CD4-positive, alpha-beta T cell treated with Interleukin-6 at 100 ng/mL for 8 hours (primary cell): ENCODE measurements around the gene ESYT2.
"Not testable (repeated sequence)": the region's sequence is repeated elsewhere in the genome, so short reads cannot be mapped to it uniquely, and the experiment has no call there.

Source experiments
- DNase-seq: peaks from one replicate; pipeline ENCODE4 v3.0.0-alpha.2; 2020; ENCODE audit warnings: mixed read lengths, low spot score

ESYT2 gene, protein sequence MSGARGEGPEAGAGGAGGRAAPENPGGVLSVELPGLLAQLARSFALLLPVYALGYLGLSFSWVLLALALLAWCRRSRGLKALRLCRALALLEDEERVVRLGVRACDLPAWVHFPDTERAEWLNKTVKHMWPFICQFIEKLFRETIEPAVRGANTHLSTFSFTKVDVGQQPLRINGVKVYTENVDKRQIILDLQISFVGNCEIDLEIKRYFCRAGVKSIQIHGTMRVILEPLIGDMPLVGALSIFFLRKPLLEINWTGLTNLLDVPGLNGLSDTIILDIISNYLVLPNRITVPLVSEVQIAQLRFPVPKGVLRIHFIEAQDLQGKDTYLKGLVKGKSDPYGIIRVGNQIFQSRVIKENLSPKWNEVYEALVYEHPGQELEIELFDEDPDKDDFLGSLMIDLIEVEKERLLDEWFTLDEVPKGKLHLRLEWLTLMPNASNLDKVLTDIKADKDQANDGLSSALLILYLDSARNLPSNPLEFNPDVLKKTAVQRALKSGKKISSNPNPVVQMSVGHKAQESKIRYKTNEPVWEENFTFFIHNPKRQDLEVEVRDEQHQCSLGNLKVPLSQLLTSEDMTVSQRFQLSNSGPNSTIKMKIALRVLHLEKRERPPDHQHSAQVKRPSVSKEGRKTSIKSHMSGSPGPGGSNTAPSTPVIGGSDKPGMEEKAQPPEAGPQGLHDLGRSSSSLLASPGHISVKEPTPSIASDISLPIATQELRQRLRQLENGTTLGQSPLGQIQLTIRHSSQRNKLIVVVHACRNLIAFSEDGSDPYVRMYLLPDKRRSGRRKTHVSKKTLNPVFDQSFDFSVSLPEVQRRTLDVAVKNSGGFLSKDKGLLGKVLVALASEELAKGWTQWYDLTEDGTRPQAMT

DNA sequence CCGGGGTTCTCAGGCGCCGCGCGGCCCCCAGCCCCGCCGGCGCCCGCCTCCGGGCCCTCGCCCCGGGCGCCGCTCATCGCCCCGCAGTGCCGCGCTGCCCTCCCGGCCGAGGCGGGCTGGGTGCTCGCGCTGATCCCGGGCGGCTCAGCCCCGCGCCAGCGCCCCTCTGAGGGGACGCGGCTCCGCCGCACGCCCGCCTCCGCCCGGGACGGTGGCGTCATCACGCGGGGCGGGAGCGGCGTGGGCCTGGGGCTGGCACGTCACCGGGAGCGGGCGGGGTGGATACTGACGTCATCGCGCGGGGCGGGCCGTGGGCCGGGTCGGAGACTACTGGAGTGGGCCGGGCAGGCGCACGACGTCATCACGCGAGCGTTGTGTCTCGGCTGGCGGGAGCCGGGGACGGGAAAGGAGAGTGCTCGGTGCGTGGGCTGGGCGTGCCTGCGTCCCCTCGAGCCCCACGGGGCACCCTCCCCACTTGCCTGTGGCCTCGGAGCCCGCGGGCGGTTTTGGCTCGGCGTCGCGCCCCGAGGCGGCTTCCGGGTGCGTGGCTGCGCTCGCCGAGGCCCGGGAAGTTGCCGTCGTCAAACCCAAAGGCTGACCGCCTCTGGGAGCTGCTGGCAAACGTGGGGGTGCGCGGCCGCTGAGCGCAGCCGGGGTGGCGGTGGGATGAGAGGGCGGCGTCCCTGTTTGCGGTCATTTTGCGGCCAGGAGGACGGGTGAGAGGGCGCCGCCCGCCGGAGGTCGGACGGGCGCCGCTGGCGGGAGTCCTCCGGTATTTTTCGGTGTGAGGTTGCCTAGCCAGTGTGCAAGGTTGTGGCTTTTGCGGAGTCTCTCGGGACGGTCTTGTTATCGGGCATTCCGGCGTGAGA lies at the start of gene ESYT2:
Gene ESYT2 (minus strand): TSS at position 168 of the 869 bp plus-strand sequence. CDS start 91 bp downstream, at position 77.
- DNase-seq, result peak; percentile 98

DNA sequence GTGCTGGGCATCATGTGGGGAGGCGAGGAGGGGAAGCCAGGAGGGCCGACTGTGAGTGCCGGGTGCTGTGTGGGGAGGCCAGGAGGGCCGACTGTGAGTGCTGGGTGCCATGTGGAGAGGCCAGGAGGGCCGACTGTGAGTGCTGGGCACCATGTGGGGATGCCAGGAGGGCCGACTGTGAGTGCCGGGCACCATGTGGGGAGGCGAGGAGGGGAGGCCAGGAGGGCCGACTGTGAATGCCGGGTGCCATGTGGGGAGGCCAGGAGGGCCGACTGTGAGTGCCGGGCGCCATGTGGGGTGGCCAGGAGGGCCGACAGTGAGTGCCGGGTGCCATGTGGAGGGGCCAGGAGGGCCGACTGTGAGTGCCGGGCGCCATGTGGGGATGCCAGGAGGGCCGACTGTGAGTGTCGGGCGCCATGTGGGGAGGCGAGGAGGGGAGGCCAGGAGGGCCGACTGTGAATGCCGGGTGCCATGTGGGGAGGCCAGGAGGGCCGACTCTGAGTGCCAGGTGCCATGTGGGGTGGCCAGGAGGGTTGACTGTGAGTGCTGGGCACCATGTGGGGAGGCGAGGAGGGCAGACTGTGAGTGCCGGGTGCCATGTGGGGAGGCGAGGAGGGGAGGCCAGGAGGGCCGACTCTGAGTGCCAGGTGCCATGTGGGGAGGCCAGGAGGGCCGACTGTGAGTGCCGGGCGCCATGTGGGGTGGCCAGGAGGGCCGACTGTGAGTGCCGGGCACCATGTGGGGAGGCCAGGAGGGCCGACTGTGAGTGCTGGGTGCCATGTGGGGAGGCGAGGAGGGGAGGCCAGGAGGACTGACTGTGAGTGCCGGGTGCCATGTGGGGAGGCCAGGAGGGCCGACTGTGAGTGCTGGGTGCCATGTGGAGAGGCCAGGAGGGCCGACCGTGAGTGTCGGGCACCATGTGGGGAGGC lies 49.1 kb upstream of the ESYT2 start:
- DNase-seq, result not testable (repeated sequence)

DNA sequence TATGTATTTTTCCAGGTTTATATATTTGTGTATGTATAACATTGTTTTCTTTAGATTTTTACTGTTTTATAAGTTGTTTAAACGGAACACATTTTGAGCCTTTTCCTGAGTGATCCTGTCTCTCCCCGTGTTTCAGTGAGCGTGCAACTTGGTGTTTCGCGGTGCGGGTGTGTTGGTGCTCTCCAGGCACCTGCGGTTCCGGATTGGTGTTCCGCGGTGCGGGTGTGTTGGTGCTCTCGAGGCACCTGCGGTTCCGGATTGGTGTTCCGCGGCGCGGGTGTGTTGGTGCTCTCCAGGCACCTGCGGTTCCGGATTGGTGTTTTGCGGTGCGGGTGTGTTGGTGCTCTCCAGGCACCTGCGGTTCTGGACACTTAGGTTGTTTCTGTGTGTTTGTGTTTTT lies 47.7 kb upstream of the ESYT2 start:
- no peak for DNase-seq

DNA sequence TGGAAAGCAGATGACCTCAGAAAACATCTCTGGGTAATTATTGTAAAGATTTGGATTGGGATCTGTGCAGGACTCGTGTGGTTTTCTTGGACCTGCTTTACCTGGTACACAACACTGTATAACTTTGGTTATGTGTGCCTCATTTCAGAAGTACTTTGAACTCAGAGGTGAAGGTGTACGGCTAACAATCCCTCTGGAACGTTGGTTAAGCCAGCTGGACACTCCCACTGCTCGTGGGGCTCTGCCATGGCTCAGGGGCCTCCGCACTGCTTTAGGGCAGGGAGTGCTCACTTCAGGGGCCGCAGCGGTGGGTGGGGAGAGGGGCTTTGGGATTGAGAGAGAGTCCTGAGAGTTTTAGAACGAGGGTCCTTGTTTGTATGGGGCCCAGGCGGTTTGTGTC lies 40.6 kb upstream of the ESYT2 start:
- no peak for DNase-seq

DNA sequence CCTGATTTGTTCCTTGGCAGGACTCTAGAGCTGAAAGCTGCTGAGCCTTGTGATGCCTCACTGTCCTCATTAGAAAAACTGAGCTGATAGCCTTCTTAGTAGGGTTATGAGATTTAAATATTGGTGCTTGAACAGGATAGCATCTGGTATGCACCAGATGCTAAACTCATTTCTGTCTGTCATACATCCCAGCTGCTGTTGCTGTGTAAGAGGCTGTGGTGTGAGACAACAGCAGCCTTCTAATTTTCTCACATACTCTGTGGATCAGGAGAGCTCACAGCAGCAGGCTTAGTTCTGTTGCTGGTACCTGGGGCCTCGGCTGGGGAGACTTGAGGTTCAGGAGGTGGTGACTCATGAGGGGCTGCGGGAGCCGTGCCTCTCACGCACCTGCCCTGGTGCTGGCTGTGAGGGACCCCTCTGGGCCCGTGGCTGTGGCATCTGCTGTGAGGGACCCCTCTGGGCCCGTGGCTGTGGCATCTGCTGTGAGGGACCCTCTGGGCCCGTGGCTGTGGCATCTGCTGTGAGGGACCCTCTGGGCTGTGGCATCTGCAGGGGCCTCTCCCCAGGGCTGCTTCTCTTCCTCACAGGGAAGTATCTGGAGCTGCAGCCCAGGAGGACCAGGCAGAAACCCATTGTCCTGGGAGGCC lies 39.6 kb upstream of the ESYT2 start:
- DNase-seq, result no peak

DNA sequence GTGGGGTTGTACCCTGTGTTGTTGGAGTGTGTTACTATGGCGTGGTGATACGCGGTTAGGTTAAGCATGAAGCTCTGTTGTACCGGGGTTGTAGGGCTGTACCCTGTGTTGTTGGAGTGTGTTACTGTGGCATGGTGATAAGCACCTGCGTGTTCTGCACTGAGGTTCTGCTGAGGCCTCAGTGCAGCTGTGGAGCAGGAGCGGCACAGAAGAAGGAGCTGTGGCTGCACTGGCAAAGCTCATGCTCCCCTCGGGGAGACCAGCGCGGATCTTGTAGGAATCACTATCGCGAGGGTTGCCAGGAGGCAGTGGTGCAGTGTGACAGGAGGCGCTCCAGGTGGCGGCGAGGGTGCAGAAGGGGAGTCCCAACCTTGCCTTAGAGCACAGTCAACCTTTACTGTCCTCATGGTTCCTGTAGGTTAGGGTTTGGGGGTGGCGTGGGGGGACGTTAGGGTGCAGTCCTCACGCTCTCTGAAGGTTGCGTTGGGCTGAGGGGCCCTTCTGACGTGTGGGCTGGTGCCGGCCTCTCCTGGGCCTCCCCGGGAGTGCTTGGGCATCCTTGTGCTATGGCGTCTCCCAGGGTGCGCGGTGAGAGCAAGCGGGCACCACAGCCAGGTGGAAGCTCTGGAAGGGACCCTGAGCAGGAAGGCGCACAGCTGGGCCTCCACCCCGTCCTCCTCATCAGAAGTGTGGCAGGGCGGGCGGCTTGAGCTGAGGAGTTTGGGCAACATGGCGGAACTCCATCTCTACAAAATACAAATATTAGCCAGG lies 38.1 kb upstream of the ESYT2 start:
- no peak for DNase-seq

DNA sequence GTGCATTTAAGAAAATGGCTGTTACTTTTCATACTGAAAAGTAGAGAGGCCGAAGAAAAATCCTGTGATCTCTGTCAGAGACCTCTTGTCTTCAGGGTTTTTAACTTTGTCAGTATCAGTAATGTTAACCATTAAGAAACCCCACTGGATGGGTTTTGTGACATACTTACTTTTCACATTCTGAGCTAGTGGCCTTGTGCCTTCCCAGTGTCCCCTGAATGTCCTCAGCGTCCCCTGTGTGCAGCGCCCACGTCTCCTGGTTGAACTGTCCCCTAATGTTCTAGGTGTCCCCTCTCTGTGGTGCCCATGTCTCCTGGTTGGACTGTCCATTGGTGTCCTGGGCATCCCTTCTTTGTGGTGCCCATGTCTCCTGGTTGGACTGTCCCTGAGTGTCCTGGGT lies 36.7 kb upstream of the ESYT2 start:
- DNase-seq, result no peak

DNA sequence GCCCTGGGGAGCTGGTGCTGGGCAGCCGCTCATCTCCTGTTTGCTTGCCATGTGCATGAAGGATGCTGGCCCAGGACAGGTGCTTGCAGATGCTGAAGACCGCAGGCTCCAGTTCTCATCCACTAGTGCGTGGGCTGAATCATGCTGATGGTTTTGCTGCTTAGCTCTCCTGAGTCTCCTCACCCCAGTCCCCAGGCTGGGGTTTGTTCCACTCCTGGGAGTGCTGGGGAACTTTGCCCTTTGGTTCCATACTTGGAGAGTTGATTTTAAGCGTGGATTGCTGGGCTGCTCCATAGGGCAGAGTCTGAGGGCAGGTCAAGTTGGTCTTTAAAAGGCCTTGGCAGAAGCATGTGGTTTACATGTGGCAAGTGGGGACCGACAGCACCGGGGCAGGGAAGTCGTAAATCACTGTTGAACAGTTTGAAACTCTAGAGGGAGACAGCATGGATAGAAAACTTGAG lies 36.2 kb upstream of the ESYT2 start:
- no peak for DNase-seq

DNA sequence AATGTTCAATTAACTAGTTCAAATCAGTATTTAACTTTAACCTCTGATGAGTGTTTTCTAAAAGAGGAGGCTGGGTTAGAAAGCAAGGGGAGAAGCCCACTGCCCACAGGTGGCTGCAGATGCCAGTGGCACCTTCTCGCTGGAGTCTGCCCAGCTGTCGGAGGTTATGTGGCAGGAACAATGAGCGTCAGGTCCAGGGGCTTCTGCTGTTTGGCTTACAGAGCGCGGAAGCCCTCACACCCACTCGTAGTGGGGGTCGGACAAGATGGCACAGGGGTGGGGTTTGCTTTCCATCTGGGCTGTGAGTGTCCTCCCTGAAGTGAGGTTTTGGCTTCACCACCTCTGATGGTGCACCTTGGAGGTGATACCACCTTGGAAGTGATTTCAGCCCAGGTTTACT lies 35.5 kb upstream of the ESYT2 start:
- DNase-seq, result no peak

DNA sequence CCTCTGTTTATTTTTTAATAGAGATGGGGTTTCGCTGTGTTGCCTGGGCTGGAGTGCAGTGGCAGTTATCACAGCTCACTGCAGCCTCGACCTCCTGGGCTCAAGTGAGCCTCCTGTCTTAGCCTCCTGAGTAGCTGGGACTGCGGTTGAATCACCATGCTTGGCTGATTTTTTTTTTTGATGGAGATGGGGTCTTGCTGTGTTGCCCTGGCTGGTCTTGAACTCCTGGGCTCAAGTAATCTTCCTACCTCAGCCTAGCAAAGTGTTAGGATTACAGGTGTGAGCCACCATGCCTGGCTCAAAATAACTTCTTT lies 35.2 kb upstream of the ESYT2 start:
- no peak for DNase-seq

DNA sequence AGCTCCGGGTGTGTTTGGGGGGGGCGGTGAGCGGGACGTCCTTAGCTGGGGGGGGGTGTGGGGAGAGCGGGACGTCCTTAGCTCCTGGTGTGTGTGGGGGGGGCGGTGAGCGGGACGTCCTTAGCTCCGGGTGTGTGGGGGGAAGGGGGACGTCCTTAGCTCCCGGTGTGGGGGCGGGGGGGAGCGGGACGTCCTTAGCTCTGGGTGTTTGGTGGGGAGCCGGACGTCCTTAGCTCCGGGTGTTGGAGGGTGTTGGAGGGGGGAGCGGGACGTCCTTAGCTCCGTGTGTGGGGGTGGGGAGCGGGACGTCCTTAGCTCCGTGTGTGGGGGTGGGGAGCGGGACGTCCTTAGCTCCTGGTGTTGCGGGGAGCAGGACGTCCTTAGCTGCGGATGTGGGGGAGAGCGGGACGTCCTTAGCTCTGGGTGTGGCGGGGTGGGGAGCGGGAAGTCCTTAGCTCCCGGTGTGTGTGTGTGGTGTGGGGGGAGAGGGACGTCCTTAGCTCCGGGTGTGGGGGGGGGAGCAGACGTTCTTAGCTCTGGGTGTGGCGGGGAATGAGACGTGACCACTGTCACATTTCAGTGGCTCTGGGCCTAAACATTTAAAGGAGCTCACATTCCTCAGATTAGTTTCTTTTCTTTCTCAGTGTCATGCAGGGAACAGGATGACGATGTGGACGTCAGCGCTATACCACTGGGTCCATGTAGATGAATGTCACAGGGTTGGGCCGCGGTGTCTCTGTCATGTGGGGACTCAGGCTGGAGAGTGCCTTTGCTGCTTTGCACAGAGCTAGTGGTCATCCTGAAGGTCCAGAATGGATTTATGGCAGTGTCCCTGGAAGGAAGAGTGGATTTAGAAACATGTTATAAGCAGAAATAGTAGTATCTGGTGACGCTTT lies 34.5 kb upstream of the ESYT2 start:
- DNase-seq, result no peak

DNA sequence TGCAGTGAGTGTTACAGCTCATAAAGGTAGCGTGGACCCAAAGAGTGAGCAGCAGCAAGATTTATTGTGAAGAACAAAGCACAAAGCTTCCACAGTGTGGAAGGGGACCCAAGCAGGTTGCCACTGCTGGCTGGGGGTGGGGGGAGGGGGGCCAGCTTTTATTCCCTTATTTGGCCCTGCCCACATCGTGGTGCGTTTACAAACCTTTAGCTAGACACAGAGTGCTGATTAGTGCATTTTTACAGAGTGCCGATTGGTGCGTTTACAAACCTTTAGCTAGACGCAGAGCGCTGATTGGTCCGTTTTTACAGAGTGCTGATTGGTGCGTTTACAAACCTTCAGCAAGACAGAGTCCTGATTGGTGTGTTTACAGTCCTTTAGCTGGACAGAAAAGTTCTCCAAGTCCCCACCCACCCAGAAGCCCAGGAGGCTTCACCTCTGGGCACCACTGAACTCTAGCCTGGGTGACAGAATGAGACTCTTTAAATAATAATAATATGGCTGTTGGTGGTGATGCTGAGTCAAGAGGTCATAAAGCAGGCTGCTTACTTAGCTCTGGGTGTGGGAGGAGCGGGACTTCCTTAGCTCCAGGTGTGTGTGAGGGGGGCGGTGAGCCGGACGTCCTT lies 33.8 kb upstream of the ESYT2 start:
- DNase-seq, result not testable (repeated sequence)

DNA sequence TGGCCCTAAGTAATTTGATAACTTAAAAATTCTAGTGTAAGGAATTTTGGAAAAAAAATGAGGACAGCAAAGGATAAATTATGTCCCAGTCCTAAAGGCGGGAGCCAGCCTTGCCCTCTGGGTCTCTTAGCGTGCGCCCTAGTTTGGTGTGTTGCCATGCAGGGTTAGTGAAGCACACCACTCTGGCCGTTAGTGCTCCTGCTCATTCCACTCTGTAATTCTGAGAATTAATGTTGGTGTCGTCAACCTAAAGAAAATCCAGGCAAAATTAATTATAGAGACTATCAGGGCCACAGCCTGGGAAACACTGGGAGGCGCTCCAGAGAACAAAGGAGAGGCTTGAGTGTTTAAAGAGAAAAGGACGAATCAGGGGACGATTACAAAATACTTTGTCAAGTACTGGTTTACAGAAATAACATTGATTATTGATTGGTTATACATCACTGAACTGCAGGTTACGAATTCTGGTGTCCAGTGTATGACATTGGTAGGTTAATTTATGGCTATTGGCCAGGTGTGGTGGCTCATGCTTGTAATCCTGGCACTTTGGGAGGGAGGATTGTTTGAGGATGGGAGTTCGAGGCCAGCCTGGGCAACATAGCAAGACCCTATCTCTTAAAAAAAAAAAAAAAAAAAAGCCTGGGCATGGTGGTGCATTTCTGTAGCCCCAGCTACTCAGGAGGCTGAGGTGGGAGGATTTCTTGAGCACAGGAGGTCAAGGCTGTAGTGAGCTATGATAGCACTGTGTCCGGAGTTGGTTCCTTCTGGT lies 32.8 kb upstream of the ESYT2 start:
- no peak for DNase-seq

DNA sequence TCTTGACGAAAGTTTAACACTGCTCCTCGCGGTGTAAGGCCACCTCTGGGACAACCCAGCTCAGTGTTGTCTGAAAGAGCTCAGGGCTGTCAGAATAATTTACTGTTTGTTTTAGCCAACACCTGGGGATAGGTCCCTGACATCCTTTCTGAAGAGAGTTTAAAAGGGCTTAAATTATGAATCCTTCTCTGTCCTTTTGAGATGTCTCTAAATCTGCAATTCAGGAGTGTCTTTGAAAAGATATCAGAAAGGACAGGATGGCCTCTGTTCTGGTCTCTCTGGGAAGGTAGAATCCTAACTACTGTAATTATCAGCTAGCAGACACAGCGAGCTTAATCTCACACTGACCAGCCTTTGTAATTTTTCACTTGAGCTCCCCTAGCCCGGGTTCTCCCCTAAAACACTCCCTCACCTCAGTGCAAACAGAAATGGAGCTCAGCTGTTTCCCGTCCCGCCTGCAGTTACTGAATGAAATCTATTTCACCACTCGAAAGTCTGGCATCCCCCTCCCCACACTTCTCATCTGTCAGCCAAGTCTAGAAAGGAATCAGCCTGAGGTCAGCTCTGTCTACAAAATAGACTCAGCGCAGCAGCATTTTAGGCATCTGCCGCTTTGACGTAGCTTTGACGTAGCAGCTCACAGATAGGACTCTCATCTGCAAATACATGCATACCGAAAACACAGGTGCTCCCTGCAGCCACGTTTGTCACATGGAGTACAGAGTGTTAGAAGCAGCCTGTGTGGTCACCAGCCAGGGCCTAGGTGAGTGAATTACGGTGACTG lies 31.9 kb upstream of the ESYT2 start:
- no peak for DNase-seq

DNA sequence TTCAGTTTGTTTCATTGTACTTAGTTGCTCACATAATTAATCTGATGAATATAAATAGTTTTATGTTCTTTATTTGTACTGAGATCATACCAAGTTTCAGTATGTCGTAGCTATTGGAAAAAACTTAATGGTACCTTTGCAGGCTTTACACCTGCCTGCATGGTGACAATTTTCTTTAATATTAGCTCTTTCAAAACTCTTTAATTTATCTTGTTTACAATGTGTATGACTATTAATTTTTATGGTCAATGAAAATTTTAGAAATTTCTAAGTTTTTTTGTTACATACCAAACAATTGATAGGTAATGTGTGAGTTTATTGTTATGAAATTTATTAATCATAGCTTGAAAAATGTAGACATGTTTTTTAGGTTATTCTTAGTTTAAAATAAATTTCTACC lies 31.1 kb upstream of the ESYT2 start:
- no peak for DNase-seq

DNA sequence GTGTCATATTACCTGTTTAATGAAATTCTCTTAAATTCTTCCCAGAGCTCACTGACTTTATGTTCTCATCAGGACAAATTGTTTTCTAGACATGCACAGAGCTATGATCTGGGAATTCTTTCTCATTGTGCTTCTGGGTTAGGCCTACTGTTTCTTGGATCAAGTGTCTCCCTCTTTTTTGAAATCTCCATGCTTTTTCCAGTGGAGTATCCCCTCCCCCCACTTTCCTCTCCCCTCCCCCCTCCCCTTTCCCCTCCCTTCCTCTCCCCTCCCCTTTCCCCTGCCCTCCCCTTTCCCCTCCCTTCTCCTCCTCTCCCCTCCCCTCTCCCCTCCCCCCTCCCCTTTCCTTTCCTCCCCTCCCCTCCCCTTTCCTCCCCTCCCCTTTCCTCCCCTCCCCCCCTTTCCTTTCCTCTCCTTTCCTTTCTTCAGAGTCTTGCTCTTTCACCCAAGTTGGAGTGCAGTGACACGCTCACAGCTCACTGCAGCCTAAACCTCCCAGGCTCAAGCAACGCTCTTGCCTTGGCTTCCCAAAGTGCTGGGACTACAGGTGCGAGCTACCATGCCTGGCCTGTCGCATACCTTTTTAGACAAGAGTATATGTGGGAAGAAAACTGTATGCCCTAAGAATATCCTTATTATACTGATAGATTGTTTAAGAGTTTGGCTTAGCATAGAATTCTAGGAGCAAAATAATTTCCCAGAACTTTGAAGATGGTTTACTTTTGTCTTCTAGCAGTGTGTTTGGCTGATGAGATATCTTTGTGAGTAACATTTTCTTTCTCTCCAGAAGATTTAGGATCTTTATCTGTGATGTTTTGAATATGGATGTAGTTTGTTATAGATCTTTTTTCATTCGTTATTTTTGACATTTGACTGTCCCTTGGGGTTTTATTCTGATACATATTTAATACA lies 29.5 kb upstream of the ESYT2 start:
- peak; percentile 27 for DNase-seq
